Vagina (tissue), 2 donors: ENCODE measurements around the gene LMOD2. TPM values are rescaled to one million over a fixed set of nuclear protein-coding genes. Genes with fewer than 3 reads are reported as not detected.

Experiments used
- DNase-seq, 2 donors: peaks; one replicate each; pipeline ENCODE4 v3.0.0-alpha.2; 2017; ENCODE audit errors: extremely low spot score in 2 of 2
- H3K27ac ChIP-seq: fragments of 200-600 bp; sonication (generic); one replicate; pipeline ENCODE4 v1.5.1; 2019
- H3K27me3 ChIP-seq: fragments of 200-600 bp; sonication (generic); one replicate; pipeline ENCODE4 v1.5.1; 2019
- H3K36me3 ChIP-seq, 2 donors: fragments of 200-600 bp; sonication (generic); one replicate each; pipeline ENCODE4 v1.5.1; 2017 to 2019
- H3K4me1 ChIP-seq: fragments of 200-600 bp; sonication (generic); one replicate; pipeline ENCODE4 v1.5.1; 2019
- H3K4me3 ChIP-seq, 2 donors: fragments of 200-600 bp; sonication (generic); 1 replicate in 1 of 2; 2 replicates in 1 of 2; pipeline ENCODE4 v1.5.1; 2016 to 2019
- H3K9me3 ChIP-seq: fragments of 200-600 bp; sonication (generic); one replicate; pipeline ENCODE4 v1.5.1; 2019
- CTCF ChIP-seq, 3 experiments: fragments of 450-650 bp in 2 of 3; fragments of 200-600 bp in 1 of 3; sonication (generic) in 1 of 3; IDR thresholded peaks; one replicate each; pipeline ENCODE4 v1.5.1; 2017 to 2019; ENCODE audit warnings: antibody characterized with exemption in 3 of 3, mild to moderate bottlenecking in 2 of 3, moderate library complexity in 2 of 3
- POLR2A ChIP-seq, 2 donors: fragments of 450-650 bp; IDR thresholded peaks; one replicate each; pipeline ENCODE4 v1.6.1; 2017; ENCODE audit warnings: antibody characterized with exemption in 2 of 2, mild to moderate bottlenecking in 2 of 2, moderate library complexity in 2 of 2
- POLR2AphosphoS5 ChIP-seq, 2 donors: sonication (generic); formaldehyde crosslinking; IDR thresholded peaks; one replicate each; pipeline ENCODE4 v1.9.0; 2017; ENCODE audit warnings: antibody characterized with exemption in 2 of 2, mild to moderate bottlenecking in 2 of 2, low read depth in 1 of 2; ENCODE audit not compliant: insufficient read depth in 1 of 2
- intact Hi-C: fragments of 100-400 bp; cut with DNase I; formaldehyde crosslinking; loops from one replicate; pipeline ENCODE4 v1.15.1; 2023
- total RNA-seq: library from RNA; depleted of rRNA; stranded (reverse); fragments of >200 nt; gene quantifications from one replicate; pipeline ENCODE4 v1.2.3, GENCODE V29; 2016

The LMOD2 gene, protein sequence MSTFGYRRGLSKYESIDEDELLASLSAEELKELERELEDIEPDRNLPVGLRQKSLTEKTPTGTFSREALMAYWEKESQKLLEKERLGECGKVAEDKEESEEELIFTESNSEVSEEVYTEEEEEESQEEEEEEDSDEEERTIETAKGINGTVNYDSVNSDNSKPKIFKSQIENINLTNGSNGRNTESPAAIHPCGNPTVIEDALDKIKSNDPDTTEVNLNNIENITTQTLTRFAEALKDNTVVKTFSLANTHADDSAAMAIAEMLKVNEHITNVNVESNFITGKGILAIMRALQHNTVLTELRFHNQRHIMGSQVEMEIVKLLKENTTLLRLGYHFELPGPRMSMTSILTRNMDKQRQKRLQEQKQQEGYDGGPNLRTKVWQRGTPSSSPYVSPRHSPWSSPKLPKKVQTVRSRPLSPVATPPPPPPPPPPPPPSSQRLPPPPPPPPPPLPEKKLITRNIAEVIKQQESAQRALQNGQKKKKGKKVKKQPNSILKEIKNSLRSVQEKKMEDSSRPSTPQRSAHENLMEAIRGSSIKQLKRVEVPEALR
- total RNA-seq: not detected

- H3K4me3 ChIP-seq: no peak within 1 kb of the TSS
- no peak for TF ChIP-seq POLR2A (IDR thresholded peaks at IDR 0.05)
- TF ChIP-seq POLR2AphosphoS5 (IDR thresholded peaks at IDR 0.05; ENCODE audit: insufficient read depth in 1 of 2, low read depth in 1 of 2): no peak
- no peak for TF ChIP-seq CTCF (IDR thresholded peaks at IDR 0.05)
- H3K27ac ChIP-seq: no peak within 1 kb of the TSS
These were observed at the start of gene LMOD2 for GRCh38 chr7:123655614-123656013. Gene LMOD2 (plus strand): TSS chr7:123655866. CDS start chr7:123655964, 98 bp downstream.

GRCh38 chr7:123607423-123607975 is 48.2 kb upstream of the LMOD2 start:
- Histone ChIP-seq H3K27me3 (no peaks in the 10 kb centered on the region), H3K4me1 (no peaks in the 10 kb centered on the region), H3K4me3 (no peak overlapping the region), H3K36me3 (no peaks in the 10 kb centered on the region), H3K9me3 (no peaks in the 10 kb centered on the region), H3K27ac (no peak overlapping the region)
- intact Hi-C loops: no loop called here
- DNase-seq: no peak
- no peak for TF ChIP-seq POLR2A (IDR thresholded peaks at IDR 0.05)
- TF ChIP-seq CTCF (IDR thresholded peaks at IDR 0.05): no peak
- TF ChIP-seq POLR2AphosphoS5 (IDR thresholded peaks at IDR 0.05; ENCODE audit: insufficient read depth in 1 of 2, low read depth in 1 of 2): no peak

More at GRCh38 chr7:123655614-123656013, at the start of gene LMOD2:
- no peaks in the 10 kb centered on the region for H3K4me1 ChIP-seq
- DNase-seq: no peak
- intact Hi-C loops: no loop called here
- no peaks in the 10 kb centered on the region for H3K36me3 ChIP-seq
- no peaks in the 10 kb centered on the region for H3K9me3 ChIP-seq
- H3K27me3 ChIP-seq: no peaks in the 10 kb centered on the region

- H3K4me1 ChIP-seq: no peaks in the 10 kb centered on the region
- H3K4me3 ChIP-seq: no peak overlapping the region
- TF ChIP-seq CTCF (IDR thresholded peaks at IDR 0.05) (no peak), POLR2AphosphoS5 (IDR thresholded peaks at IDR 0.05; ENCODE audit: insufficient read depth in 1 of 2, low read depth in 1 of 2) (no peak), POLR2A (IDR thresholded peaks at IDR 0.05) (no peak)
- no peaks in the 10 kb centered on the region for H3K27me3 ChIP-seq
- no peak overlapping the region for H3K27ac ChIP-seq
- H3K9me3 ChIP-seq: no peaks in the 10 kb centered on the region
- intact Hi-C loops: no loop called here
- no peaks in the 10 kb centered on the region for H3K36me3 ChIP-seq
- no peak for DNase-seq
These were observed 46.4 kb upstream of the LMOD2 start for GRCh38 chr7:123608991-123609882.

DNA sequence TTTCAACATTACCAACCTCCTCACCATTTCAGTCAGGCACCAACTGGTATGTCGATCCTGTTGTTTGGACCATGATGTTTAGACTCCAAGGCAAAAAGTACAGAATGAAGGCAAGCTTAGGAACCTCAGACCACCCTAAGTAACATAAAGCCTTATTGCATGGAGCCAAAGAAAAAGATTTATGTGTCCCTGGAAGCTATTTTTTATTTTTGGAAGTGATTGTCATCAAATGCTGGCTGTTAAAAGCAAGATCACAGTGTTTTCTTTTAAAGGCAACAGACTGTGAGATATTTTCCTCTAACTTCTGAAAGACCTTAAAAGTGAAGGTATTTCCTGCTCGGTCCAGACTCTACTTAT is 45.8 kb upstream of the LMOD2 start:
- Histone ChIP-seq H3K9me3 (no peaks in the 10 kb centered on the region), H3K27me3 (no peaks in the 10 kb centered on the region), H3K36me3 (no peaks in the 10 kb centered on the region), H3K27ac (no peak overlapping the region), H3K4me1 (no peaks in the 10 kb centered on the region), H3K4me3 (no peak overlapping the region)
- intact Hi-C loops: no loop called here
- no peak for DNase-seq
- no peak for TF ChIP-seq POLR2AphosphoS5 (IDR thresholded peaks at IDR 0.05; ENCODE audit: insufficient read depth in 1 of 2, low read depth in 1 of 2)
- TF ChIP-seq POLR2A (IDR thresholded peaks at IDR 0.05): no peak
- TF ChIP-seq CTCF (IDR thresholded peaks at IDR 0.05): no peak
